ENCODE measurements around the gene ASB2.
A peak's percentile ranks its signal among the peaks of the same experiment; 100 is the strongest.

The ASB2 gene

DNA sequence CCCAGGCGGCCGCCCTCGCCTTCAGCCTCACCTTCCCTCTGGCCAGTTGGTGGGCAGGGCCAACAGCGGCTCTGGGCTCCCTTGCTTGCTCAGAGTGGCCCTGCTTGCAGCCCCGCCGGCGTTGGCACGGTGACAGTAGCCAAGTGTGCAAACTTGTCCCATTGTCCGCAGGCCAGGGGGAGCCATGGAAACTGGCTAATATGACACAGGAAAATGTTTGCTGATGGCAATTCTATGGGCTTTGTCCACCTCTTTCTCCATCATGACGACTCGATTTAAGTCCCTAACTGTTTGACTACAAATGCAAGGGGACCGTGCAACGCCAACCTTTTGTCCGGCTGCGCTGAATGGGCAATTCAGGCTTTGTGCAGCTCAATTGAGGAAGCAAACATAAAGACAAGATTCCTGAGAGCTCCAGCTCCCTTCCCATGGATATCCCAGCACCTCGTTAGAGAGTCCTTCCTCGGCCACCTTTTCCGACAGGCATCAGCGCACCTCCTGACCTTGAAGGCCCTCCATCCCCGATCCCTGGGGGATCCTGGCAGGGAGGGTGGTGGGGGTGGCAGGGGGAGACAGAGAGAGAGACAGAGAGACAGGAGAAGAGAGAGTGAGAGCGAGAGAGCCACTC is 50.0 kb downstream of the ASB2 start:
- no peak for DNase-seq
- in situ Hi-C loops (cut with HindIII; ENCODE audit: low pct_ligation_motif_present, low pct_unique_long_range_greater_than_20kb, low sequenced_read_pairs): no loop called here

GRCh38 chr14:93925374-93925895 is 50.9 kb downstream of the ASB2 start:
- in situ Hi-C loops (cut with HindIII; ENCODE audit: low pct_ligation_motif_present, low pct_unique_long_range_greater_than_20kb, low sequenced_read_pairs): no loop called here
- no peak for DNase-seq

- in situ Hi-C loops (cut with HindIII; ENCODE audit: low pct_ligation_motif_present, low pct_unique_long_range_greater_than_20kb, low sequenced_read_pairs): loop anchor here (25.0 kb wide), 1 partner anchor 262 kb away; no protein-coding TSS in a partner anchor
- no peak for DNase-seq
These were observed 51.6 kb downstream of the ASB2 start for GRCh38 chr14:93924592-93925355.

GRCh38 chr14:93923626-93924025 is 52.7 kb downstream of the ASB2 start:
- DNase-seq: no peak
- in situ Hi-C loops (cut with HindIII; ENCODE audit: low pct_ligation_motif_present, low pct_unique_long_range_greater_than_20kb, low sequenced_read_pairs): loop anchor here (25.0 kb wide), 1 partner anchor 261 kb away; no protein-coding TSS in a partner anchor

- DNase-seq: no peak
- in situ Hi-C loops (cut with HindIII; ENCODE audit: low pct_ligation_motif_present, low pct_unique_long_range_greater_than_20kb, low sequenced_read_pairs): loop anchor here (25.0 kb wide), 1 partner anchor 259 kb away; no protein-coding TSS in a partner anchor
These were observed 55.2 kb downstream of the ASB2 start for GRCh38 chr14:93921001-93921806.

DNA sequence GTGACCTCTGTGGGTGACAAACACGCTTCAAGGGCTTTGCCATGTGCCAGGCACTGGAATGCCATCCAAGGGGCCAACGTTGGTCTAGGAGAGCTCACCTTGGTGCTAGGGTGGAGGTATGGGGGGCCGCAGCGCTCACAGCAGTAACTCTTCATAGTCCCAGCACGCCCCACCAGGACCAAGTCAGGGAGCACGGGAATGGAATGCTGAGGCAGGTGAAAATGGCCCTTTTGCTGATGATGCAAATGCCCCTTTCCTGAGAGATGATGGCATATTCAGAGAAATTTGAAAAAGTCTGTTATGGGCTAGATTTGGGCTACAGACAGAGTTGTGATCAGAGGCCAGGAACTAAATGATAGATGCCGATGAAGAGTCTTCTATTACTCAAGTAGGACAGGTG is 59.2 kb downstream of the ASB2 start:
- in situ Hi-C loops (cut with HindIII; ENCODE audit: low pct_ligation_motif_present, low pct_unique_long_range_greater_than_20kb, low sequenced_read_pairs): loop anchor here (25.0 kb wide), 1 partner anchor 255 kb away; no protein-coding TSS in a partner anchor

DNA sequence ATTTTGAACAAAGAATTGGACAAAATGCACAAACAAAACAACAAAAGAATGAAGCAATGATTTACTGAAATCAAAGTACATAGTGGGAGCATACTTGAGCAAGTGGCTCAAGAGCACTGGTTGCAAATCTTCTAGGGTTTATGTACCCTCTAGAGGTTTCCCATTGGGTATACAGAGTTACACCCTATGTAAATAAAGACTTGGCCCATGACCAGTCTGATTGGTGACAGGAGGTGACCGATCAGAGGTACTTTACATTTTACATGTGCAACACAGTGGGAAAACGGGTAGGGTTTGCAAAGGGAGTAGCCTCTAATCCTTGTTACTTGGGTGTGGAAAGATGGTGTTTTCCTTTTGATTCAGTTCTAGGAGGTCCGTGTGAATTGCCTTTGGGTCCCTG is 59.9 kb downstream of the ASB2 start:
- no peak for DNase-seq
- in situ Hi-C loops (cut with HindIII; ENCODE audit: low pct_ligation_motif_present, low pct_unique_long_range_greater_than_20kb, low sequenced_read_pairs): loop anchor here (25.0 kb wide), 1 partner anchor 254 kb away; no protein-coding TSS in a partner anchor

More for the DNA sequence above, 59.2 kb downstream of the ASB2 start:
- no peak for DNase-seq

GRCh38 chr14:93915800-93916199 is 60.6 kb downstream of the ASB2 start:
- in situ Hi-C loops (cut with HindIII; ENCODE audit: low pct_ligation_motif_present, low pct_unique_long_range_greater_than_20kb, low sequenced_read_pairs): loop anchor here (25.0 kb wide), 1 partner anchor 253 kb away; no protein-coding TSS in a partner anchor
- no peak for DNase-seq

DNA sequence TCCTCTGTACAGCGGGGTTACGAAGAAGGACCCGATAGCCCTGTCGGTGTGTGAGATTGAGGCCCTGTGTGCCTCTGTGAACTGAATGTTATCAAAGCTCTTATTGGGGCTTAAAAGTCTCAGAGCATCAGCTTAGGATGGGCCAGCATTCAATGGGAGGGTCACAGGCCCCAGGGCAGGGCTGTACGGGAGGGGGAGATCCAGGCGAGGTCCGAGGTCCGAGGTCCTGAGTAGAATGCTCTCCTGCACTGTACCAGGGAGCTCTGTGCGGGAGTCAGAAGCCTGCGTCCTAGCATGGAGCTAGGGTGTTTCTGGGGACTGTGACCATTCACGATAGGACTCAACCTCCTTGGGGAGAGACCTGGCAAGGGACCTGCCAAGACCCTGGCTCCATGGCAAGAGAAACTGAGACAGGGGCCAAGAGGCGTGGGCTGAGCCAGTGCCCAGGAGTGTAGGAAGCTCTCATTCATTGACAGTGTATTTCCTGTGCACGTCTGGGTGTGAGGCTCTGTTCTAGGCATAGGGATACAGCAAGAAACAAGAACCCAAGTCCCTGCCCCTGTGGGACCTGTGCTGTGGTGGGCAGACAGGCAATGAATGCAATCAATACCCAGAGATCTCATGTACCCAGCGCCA is 61.2 kb downstream of the ASB2 start:
- in situ Hi-C loops (cut with HindIII; ENCODE audit: low pct_ligation_motif_present, low pct_unique_long_range_greater_than_20kb, low sequenced_read_pairs): loop anchor here (25.0 kb wide), 1 partner anchor 253 kb away; no protein-coding TSS in a partner anchor
- no peak for DNase-seq

- in situ Hi-C loops (cut with HindIII; ENCODE audit: low pct_ligation_motif_present, low pct_unique_long_range_greater_than_20kb, low sequenced_read_pairs): loop anchor here (25.0 kb wide), 1 partner anchor 252 kb away; no protein-coding TSS in a partner anchor
- DNase-seq: no peak
These were observed 62.1 kb downstream of the ASB2 start for GRCh38 chr14:93914278-93914677.

DNA sequence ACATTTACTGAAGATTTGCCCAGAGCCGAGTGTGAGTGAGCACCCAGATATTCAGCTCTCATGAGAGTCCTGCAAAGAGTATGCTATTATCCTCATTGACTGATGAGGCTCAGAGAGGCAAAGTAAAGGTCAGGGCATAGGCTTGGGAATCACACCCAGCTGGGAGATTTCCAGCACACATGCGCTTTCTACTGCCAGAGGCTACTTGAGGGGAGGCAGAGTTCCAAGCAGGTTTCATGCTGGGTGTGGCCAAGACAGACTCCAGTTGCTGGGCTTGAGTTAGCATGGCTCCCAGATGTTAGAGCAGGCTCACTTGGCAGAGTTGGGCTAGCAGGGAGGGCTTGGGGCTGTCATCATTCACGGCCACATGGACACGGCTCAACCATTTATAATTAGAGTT is 63.6 kb downstream of the ASB2 start:
- in situ Hi-C loops (cut with HindIII; ENCODE audit: low pct_ligation_motif_present, low pct_unique_long_range_greater_than_20kb, low sequenced_read_pairs): loop anchor here (25.0 kb wide), 1 partner anchor 250 kb away; no protein-coding TSS in a partner anchor
- no peak for DNase-seq

GRCh38 chr14:93911975-93912615 is 64.3 kb downstream of the ASB2 start:
- no peak for DNase-seq
- in situ Hi-C loops (cut with HindIII; ENCODE audit: low pct_ligation_motif_present, low pct_unique_long_range_greater_than_20kb, low sequenced_read_pairs): loop anchor here (25.0 kb wide), 1 partner anchor 250 kb away; no protein-coding TSS in a partner anchor

GRCh38 chr14:93909429-93910128 is 66.8 kb downstream of the ASB2 start:
- in situ Hi-C loops (cut with HindIII; ENCODE audit: low pct_ligation_motif_present, low pct_unique_long_range_greater_than_20kb, low sequenced_read_pairs): loop anchor here (25.0 kb wide), 1 partner anchor 247 kb away; no protein-coding TSS in a partner anchor
- DNase-seq: no peak

- in situ Hi-C loops (cut with HindIII; ENCODE audit: low pct_ligation_motif_present, low pct_unique_long_range_greater_than_20kb, low sequenced_read_pairs): loop anchor here (25.0 kb wide), 1 partner anchor 244 kb away; no protein-coding TSS in a partner anchor
- DNase-seq: peak; percentile 62
These were observed 69.7 kb downstream of the ASB2 start for GRCh38 chr14:93906341-93907329.

- in situ Hi-C loops (cut with HindIII; ENCODE audit: low pct_ligation_motif_present, low pct_unique_long_range_greater_than_20kb, low sequenced_read_pairs): loop anchor here (25.0 kb wide), 1 partner anchor 243 kb away; no protein-coding TSS in a partner anchor
- DNase-seq: no peak
These were observed 70.7 kb downstream of the ASB2 start for GRCh38 chr14:93905623-93906022.

All from ACHN (cell line).